GM12878 (cell line): ENCODE results near the gene MAF. TPM values are rescaled to one million over a fixed set of nuclear protein-coding genes. Genes with fewer than 3 reads are reported as not detected.

Experiments used
- ATAC-seq: fragments of 200-7000 bp; cut with Tn5 transposase; 3 replicates; pipeline ENCODE4 v1.9.1; 2020; ENCODE audit warnings: mild to moderate bottlenecking, moderate library complexity
- BruUV-seq: library from RNA; stranded (reverse); fragments of 400-500 nt; replicated peaks from 2 replicates; lab custom pipeline; 2021; lab: Mats Ljungman, UMichigan
- CTCF ChIA-PET: fragments of 300-600 bp; sonication (Branson Sonifier 250); formaldehyde crosslinking; extraction: SDS; loops from one replicate; lab custom pipeline; 2021; ENCODE audit warnings: inconsistent platforms; lab: Yijun Ruan, JAX
- POLR2A ChIA-PET: fragments of 350-600 bp; formaldehyde crosslinking; extraction: SDS; loops from one replicate; lab custom pipeline; 2021; ENCODE audit warnings: inconsistent platforms; lab: Charles Lee
- RAD21 ChIA-PET: fragments of 300-600 bp; sonication (Branson Sonifier 250); formaldehyde crosslinking; loops from one replicate; lab custom pipeline; 2023; ENCODE audit warnings: antibody characterized with exemption; ENCODE audit not compliant: unreplicated experiment; lab: Charles Lee
- SMC1A ChIA-PET: fragments of 300-600 bp; sonication (Branson Sonifier 250); formaldehyde crosslinking; loops from one replicate; lab custom pipeline; 2023; ENCODE audit not compliant: unreplicated experiment, uncharacterized antibody; lab: Charles Lee
- DNase-seq: peaks from one replicate; pipeline ENCODE4 v3.0.0-alpha.2; 2011; ENCODE audit warnings: low read depth, low spot score
- FAIRE-seq: peaks from 3 replicates; lab custom pipeline; 2011; peaks lifted over from hg19 to GRCh38; lab: Jason Lieb, UNC
- H2AFZ ChIP-seq: 2 replicates; pipeline ENCODE4 v1.6.0; 2011; ENCODE audit warnings: low read depth, low read length, control low read depth; ENCODE audit not compliant: control insufficient read depth
- H3K27ac ChIP-seq: 2 replicates; pipeline ENCODE4 v1.5.1; 2011; ENCODE audit warnings: control low read depth; ENCODE audit not compliant: control insufficient read depth, insufficient read depth
- H3K27me3 ChIP-seq, 2 experiments: replicated peaks in 1 of 2; 2 replicates each; pipeline versions ENCODE4 v1.6.0 to v1.6.1; 2011; ENCODE audit warnings: low read length in 1 of 2; ENCODE audit not compliant: control insufficient read depth in 2 of 2, insufficient read depth in 2 of 2
- H3K36me3 ChIP-seq, 2 experiments: 2 replicates each; pipeline ENCODE4 v1.5.1; 2011; ENCODE audit warnings: low read length in 1 of 2; ENCODE audit not compliant: control insufficient read depth in 2 of 2, insufficient read depth in 2 of 2
- H3K4me1 ChIP-seq: 2 replicates; pipeline ENCODE4 v1.6.1; 2011; ENCODE audit warnings: mild to moderate bottlenecking, low read length, moderate library complexity, mixed read lengths; ENCODE audit not compliant: control insufficient read depth, insufficient read depth
- H3K4me2 ChIP-seq: 2 replicates; pipeline ENCODE4 v1.6.0; 2011; ENCODE audit warnings: control low read depth; ENCODE audit not compliant: control insufficient read depth, insufficient read depth
- H3K4me3 ChIP-seq: fragments of 200-600 bp; sonication (generic); 2 replicates; pipeline ENCODE4 v1.5.1; 2016
- H3K79me2 ChIP-seq: 2 replicates; pipeline ENCODE4 v1.6.0; 2011; ENCODE audit warnings: low read length; ENCODE audit not compliant: control insufficient read depth, insufficient read depth
- H3K9ac ChIP-seq: 2 replicates; pipeline ENCODE4 v1.8.0; 2011; ENCODE audit warnings: low read length, control low read depth, mixed read lengths; ENCODE audit not compliant: control insufficient read depth, insufficient read depth
- H3K9me3 ChIP-seq: replicated peaks from 3 replicates; pipeline ENCODE4 v1.5.1; 2011; ENCODE audit warnings: mild to moderate bottlenecking, low read length; ENCODE audit not compliant: control insufficient read depth, insufficient read depth
- H4K20me1 ChIP-seq: 2 replicates; pipeline ENCODE4 v1.6.0; 2011; ENCODE audit not compliant: control insufficient read depth, insufficient read depth
- BACH1 ChIP-seq: fragments of 450-650 bp; IDR thresholded peaks from 2 replicates; pipeline ENCODE4 v1.6.1; 2017; ENCODE audit warnings: mild to moderate bottlenecking, borderline replicate concordance
- BHLHE40 ChIP-seq, 2 experiments: fragments of 450-650 bp in 1 of 2; IDR thresholded peaks; 2 replicates each; pipeline ENCODE4 v1.6.1; 2011 to 2017; ENCODE audit warnings: low read depth in 2 of 2, borderline replicate concordance in 1 of 2, improper control_type of control experiment in 1 of 2, low read length in 1 of 2, mild to moderate bottlenecking in 1 of 2
- CBFB ChIP-seq: IDR thresholded peaks from 2 replicates; pipeline ENCODE4 v1.6.1; 2016; ENCODE audit warnings: antibody characterized with exemption, low read depth
- CEBPB ChIP-seq, 2 experiments: fragments of 150-350 bp in 1 of 2; IDR thresholded peaks; 2 replicates each; pipeline ENCODE4 v1.6.1; 2012 to 2014; ENCODE audit warnings: low read depth in 2 of 2, low read length in 2 of 2, borderline replicate concordance in 1 of 2, inconsistent platforms in 1 of 2
- JUNB ChIP-seq: IDR thresholded peaks from 2 replicates; pipeline ENCODE4 v1.6.1; 2016; ENCODE audit warnings: antibody characterized with exemption, mild to moderate bottlenecking
- POLR2A ChIP-seq: IDR thresholded peaks from 2 replicates; pipeline ENCODE4 v1.6.1; 2011; ENCODE audit warnings: low read depth, mild to moderate bottlenecking, low read length
- POU2F2 ChIP-seq: IDR thresholded peaks from 3 replicates; pipeline ENCODE4 v1.6.1; 2011; ENCODE audit warnings: low read depth, mild to moderate bottlenecking, low read length, borderline replicate concordance
- RAD21 ChIP-seq: IDR thresholded peaks from 2 replicates; pipeline ENCODE4 v1.6.1; 2011; ENCODE audit warnings: mild to moderate bottlenecking, low read depth, low read length, moderate library complexity; ENCODE audit not compliant: insufficient read depth
- SIN3A ChIP-seq: IDR thresholded peaks from 2 replicates; pipeline ENCODE4 v1.6.1; 2012; ENCODE audit warnings: low read depth, low read length, improper control_type of control experiment
- SP1 ChIP-seq: IDR thresholded peaks from one replicate; pipeline ENCODE4 v1.6.1; 2011; ENCODE audit warnings: low read depth, low read length
- TARDBP ChIP-seq: IDR thresholded peaks from 2 replicates; pipeline ENCODE4 v1.6.1; 2016; ENCODE audit warnings: borderline replicate concordance
- WGBS: methylation state at CpG from one replicate; pipeline ENCODE4 v1.1.6; 2016; ENCODE audit warnings: low lambda C conversion rate; ENCODE audit not compliant: insufficient replicate concordance, insufficient coverage; ENCODE audit errors: missing lambda C conversion rate; 5-methylcytosine and 5-hydroxymethylcytosine counted together
- in situ Hi-C: fragments of 300-500 bp; cut with MboI; formaldehyde crosslinking; loops from 9 replicates; pipeline ENCODE4 v1.14.3; 2018; ENCODE audit warnings: mixed read lengths
- intact Hi-C: fragments of 100-400 bp; cut with micrococcal nuclease; formaldehyde crosslinking; loops from one replicate; pipeline ENCODE4 v1.14.2; 2022; ENCODE audit not compliant: unreplicated experiment
- polyA plus RNA-seq, 11 experiments: library from polyadenylated mRNA; depleted of rRNA in 4 of 11; unstranded in 6 of 11; stranded (reverse) in 5 of 11; fragments of >200 nt; fragmentation: Nextera tagmentation in 4 of 11; fragmentation: Illumina TruSeq in 1 of 11; extraction: Ambion mirVana in 4 of 11; extraction: Trizol in 1 of 11; gene quantifications; 1 replicate in 1 of 11; 2 replicates in 10 of 11; pipeline versions ENCODE4 v1.2.1 to v1.2.3, GENCODE V29; 2011 to 2016; ENCODE audit warnings: inconsistent platforms in 2 of 11, missing spikeins in 2 of 11, low read depth in 1 of 11
- total RNA-seq, 4 experiments: library from RNA; depleted of rRNA in 3 of 4; stranded (reverse); fragments of >200 nt in 3 of 4; fragmentation: Illumina TruSeq in 1 of 4; extraction: Trizol in 1 of 4; gene quantifications; 2 replicates each; pipeline versions ENCODE4 v1.2.1 to v1.2.3, GENCODE V29; 2013 to 2021
- TF ChIP-seq, protein P1 (sequence below): fragments of 450-650 bp; IDR thresholded peaks from 2 replicates; pipeline ENCODE4 v1.6.1; 2017; ENCODE audit warnings: mild to moderate bottlenecking
- TF ChIP-seq, protein P2 (sequence below): fragments of 450-650 bp; conservative IDR thresholded peaks from 2 replicates; pipeline ENCODE4 v1.6.1; 2017; ENCODE audit warnings: mild to moderate bottlenecking, moderate library complexity

Gene MAF
- total and polyA plus RNA-seq, 10 of the 15 experiments (the other 5 are each of a cell fraction or from before 2014, with no cell fraction given), result 0.03 to 0.13 TPM; not detected in 8

DNA sequence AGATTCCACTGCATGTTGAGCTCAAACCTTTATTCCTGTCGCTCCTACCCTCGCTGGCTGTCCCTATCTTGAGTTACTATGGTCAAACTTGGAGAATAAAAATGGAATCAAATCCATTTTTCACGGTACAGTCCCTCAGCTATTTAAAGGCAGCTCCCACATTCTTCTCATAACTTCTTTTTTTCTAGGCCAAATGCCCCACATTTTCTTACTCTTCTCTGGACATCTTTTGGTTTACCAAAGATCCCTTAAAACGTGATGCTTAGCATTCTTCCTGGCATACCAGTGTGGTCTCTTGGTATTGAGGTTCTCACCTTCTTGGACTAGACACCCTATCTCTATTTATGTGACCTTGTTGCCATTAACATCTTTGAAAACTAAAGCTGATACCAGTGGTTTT, 48.3 kb upstream of the MAF start:
- Histone ChIP-seq H4K20me1 (no peaks in the 10 kb centered on the region), H3K36me3 (no peaks in the 10 kb centered on the region), H3K79me2 (no peaks in the 10 kb centered on the region), H3K27me3 (no peaks in the 10 kb centered on the region), H3K9me3 (no peaks in the 10 kb centered on the region), H3K4me1 (no peaks in the 10 kb centered on the region), H3K9ac (no peak overlapping the region), H2AFZ (no peak overlapping the region), H3K27ac (no peak overlapping the region), H3K4me3 (no peak overlapping the region), H3K4me2 (no peak overlapping the region)
- intact Hi-C loops (no loop called here), in situ Hi-C loops (no loop called here)
- WGBS, result 1% methylated on average over 4 of the region's 4 CpGs
- ChIA-PET RAD21 (no interaction called here), POLR2A (no interaction called here), CTCF (no interaction called here), SMC1A (no interaction called here)
- no TSS peak for BruUV-seq
- TF ChIP-seq RAD21 (no peak), TARDBP (no peak), SP1 (no peak)
- ATAC-seq, result no peak
- FAIRE-seq, result no peak
- DNase-seq, result no peak

DNA sequence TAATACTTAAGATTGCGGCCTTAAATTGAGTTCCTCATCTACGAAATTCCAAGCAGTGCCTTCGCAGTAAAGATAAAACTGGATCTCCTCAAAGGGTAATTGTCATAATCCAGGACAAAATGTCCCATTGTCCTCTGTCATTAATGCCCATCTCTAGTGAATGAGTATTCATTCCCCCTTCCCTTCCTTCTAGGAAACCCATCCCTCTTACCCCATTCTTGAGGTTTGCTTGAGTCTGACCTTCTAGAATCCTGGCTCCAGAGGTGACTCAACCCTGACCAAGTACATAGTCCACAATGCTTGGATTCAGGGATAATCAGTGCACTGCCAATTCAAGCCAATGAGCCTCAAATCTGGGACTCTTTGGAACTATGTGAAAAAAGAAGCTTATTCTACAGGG, 47.0 kb upstream of the MAF start:
- Histone ChIP-seq H2AFZ (no peak overlapping the region), H3K4me2 (no peak overlapping the region), H3K9me3 (no peaks in the 10 kb centered on the region), H3K79me2 (no peaks in the 10 kb centered on the region), H4K20me1 (no peaks in the 10 kb centered on the region), H3K4me3 (no peak overlapping the region), H3K27ac (no peak overlapping the region), H3K9ac (no peak overlapping the region), H3K4me1 (no peaks in the 10 kb centered on the region), H3K36me3 (no peaks in the 10 kb centered on the region), H3K27me3 (no peaks in the 10 kb centered on the region)
- ChIA-PET RAD21 (no interaction called here), CTCF (no interaction called here), SMC1A (no interaction called here), POLR2A (no interaction called here)
- 25% methylated on average over 3 of the region's 3 CpGs for WGBS
- in situ Hi-C loops (no loop called here), intact Hi-C loops (no loop called here)
- no peak for ATAC-seq
- no peak for DNase-seq
- BruUV-seq, result no TSS peak
- FAIRE-seq, result no peak
- TF ChIP-seq POLR2A (no peak), CBFB (no peak), JUNB (no peak), BHLHE40 (IDR thresholded peaks at IDR 0.05; ENCODE audit: borderline replicate concordance in 1 of 2, low read depth in 2 of 2, low read length in 1 of 2) (no peak), POU2F2 (no peak), CEBPB (IDR thresholded peaks at IDR 0.05; ENCODE audit: borderline replicate concordance in 1 of 2, low read depth in 2 of 2, low read length in 2 of 2) (no peak), SIN3A (no peak), BACH1 (no peak)
- TF ChIP-seq, protein P1, sequence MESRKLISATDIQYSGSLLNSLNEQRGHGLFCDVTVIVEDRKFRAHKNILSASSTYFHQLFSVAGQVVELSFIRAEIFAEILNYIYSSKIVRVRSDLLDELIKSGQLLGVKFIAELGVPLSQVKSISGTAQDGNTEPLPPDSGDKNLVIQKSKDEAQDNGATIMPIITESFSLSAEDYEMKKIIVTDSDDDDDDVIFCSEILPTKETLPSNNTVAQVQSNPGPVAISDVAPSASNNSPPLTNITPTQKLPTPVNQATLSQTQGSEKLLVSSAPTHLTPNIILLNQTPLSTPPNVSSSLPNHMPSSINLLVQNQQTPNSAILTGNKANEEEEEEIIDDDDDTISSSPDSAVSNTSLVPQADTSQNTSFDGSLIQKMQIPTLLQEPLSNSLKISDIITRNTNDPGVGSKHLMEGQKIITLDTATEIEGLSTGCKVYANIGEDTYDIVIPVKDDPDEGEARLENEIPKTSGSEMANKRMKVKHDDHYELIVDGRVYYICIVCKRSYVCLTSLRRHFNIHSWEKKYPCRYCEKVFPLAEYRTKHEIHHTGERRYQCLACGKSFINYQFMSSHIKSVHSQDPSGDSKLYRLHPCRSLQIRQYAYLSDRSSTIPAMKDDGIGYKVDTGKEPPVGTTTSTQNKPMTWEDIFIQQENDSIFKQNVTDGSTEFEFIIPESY, result no peak
- TF ChIP-seq, protein P2, sequence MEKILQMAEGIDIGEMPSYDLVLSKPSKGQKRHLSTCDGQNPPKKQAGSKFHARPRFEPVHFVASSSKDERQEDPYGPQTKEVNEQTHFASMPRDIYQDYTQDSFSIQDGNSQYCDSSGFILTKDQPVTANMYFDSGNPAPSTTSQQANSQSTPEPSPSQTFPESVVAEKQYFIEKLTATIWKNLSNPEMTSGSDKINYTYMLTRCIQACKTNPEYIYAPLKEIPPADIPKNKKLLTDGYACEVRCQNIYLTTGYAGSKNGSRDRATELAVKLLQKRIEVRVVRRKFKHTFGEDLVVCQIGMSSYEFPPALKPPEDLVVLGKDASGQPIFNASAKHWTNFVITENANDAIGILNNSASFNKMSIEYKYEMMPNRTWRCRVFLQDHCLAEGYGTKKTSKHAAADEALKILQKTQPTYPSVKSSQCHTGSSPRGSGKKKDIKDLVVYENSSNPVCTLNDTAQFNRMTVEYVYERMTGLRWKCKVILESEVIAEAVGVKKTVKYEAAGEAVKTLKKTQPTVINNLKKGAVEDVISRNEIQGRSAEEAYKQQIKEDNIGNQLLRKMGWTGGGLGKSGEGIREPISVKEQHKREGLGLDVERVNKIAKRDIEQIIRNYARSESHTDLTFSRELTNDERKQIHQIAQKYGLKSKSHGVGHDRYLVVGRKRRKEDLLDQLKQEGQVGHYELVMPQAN, result no peak
